ENCODE measurements around the gene SPHKAP.

DNA sequence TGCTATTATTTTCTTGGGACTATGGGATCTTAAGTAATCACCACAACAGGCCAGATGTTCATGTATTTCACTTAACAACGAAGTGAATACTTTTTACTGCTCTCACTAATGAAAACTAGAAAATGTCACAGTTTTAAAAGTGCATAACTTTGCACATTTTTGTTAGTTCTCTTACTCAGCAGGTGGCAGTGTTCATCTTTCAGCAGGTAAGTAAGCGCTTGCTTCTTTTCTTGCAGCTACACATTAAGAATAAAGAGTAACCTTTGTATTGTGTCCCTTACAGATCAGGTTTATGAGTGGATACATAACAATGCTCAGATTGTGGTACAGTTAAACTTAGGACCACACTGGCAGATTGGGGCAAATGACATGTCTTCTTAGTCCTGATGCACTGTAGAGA is 249.1 kb downstream of the SPHKAP start:
- TF ChIP-seq CTCF (IDR thresholded peaks at IDR 0.05) = no peak
- TF ChIP-seq POLR2A (IDR thresholded peaks at IDR 0.05) = no peak
